OCI-LY7 (cell line): ENCODE data around the gene MOB3A.

Experiments
- EZH2phosphoT487 ChIP-seq: fragments of 200-600 bp; sonication (generic); IDR thresholded peaks from 2 replicates; pipeline ENCODE4 v1.6.1; 2018; ENCODE audit warnings: low read depth, borderline replicate concordance, mild to moderate bottlenecking, mixed run types, antibody characterized with exemption, low read length, moderate library complexity, mixed read lengths
- TF ChIP-seq, protein P1 (sequence below): fragments of 200-600 bp; sonication (generic); conservative IDR thresholded peaks from 2 replicates; pipeline ENCODE4 v1.5.1; 2014; ENCODE audit warnings: mild to moderate bottlenecking, antibody characterized with exemption, low read length, moderate library complexity, mixed read lengths

DNA sequence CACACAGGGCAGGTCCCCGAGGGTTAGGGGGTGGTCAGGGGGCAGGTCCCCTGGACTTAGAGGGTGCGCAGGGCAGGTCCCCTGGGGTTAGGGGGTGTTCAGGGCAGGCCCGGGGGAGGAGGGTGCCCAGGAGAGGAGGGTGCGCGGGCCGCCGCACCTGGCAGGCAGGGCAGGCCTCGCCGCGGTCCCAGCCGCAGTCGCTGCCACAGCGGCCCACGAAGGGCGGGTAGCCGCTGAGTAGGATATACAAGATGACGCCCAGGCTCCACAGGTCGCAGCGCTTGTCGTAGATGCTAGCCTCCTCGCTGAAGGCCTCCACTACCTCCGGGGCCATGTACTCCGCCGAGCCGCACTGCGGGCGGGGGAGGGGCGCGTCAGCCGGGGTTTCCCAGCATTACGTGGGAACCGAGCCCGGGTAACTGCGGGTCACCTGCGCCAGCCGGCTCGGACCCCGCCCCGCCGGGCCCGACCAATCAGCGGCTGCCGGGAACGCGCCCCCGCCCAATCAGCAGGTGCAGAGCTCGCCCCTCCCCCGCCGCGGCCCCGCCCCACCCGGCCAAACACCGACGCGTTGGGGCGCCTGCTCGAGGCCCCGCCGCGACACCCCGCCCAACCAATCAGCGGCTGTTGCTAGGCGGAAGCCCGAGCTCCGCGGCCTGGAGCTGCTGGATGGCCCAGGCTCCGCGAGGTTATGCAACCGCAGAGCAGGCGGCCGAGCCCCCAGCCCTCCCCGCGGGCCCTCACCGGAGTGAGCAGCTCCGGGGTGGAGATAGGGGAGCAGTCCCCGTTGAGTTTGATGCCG is 54.2 kb downstream of the MOB3A start:
- TF ChIP-seq EZH2phosphoT487 = no peak
- TF ChIP-seq, protein P1, sequence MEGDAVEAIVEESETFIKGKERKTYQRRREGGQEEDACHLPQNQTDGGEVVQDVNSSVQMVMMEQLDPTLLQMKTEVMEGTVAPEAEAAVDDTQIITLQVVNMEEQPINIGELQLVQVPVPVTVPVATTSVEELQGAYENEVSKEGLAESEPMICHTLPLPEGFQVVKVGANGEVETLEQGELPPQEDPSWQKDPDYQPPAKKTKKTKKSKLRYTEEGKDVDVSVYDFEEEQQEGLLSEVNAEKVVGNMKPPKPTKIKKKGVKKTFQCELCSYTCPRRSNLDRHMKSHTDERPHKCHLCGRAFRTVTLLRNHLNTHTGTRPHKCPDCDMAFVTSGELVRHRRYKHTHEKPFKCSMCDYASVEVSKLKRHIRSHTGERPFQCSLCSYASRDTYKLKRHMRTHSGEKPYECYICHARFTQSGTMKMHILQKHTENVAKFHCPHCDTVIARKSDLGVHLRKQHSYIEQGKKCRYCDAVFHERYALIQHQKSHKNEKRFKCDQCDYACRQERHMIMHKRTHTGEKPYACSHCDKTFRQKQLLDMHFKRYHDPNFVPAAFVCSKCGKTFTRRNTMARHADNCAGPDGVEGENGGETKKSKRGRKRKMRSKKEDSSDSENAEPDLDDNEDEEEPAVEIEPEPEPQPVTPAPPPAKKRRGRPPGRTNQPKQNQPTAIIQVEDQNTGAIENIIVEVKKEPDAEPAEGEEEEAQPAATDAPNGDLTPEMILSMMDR = no peak
